HEK293T (cell line): ENCODE measurements around the gene IFFO2.

Experiments
- CTCF ChIA-PET: fragments of 350-600 bp; formaldehyde crosslinking; extraction: SDS; loops from one replicate; lab custom pipeline; 2021; ENCODE audit warnings: antibody characterized with exemption, inconsistent platforms; lab: Yijun Ruan, JAX
- POLR2A ChIA-PET: fragments of 350-600 bp; formaldehyde crosslinking; extraction: SDS; loops from one replicate; lab custom pipeline; 2020; ENCODE audit warnings: antibody characterized with exemption, inconsistent platforms; lab: Yijun Ruan, JAX
- DNase-seq: peaks from one replicate; pipeline ENCODE4 v3.0.0; 2012; ENCODE audit warnings: mixed read lengths; ENCODE audit errors: extremely low spot score
- ARNT ChIP-seq: fragments of 450-650 bp; IDR thresholded peaks from 2 replicates; pipeline ENCODE4 v1.6.1; 2017; ENCODE audit warnings: mild to moderate bottlenecking
- BHLHE40 ChIP-seq: fragments of 450-650 bp; IDR thresholded peaks from 2 replicates; pipeline ENCODE4 v1.6.1; 2016; ENCODE audit warnings: mild to moderate bottlenecking, moderate library complexity, borderline replicate concordance
- CTBP1 ChIP-seq: fragments of 450-650 bp; IDR thresholded peaks from 2 replicates; pipeline ENCODE4 v1.6.1; 2016; ENCODE audit warnings: borderline replicate concordance
- ELF4 ChIP-seq: fragments of 450-650 bp; IDR thresholded peaks from 2 replicates; pipeline ENCODE4 v1.6.1; 2017; ENCODE audit warnings: antibody characterized with exemption
- FOXA1 ChIP-seq: fragments of 450-650 bp; IDR thresholded peaks from 2 replicates; pipeline ENCODE4 v1.6.1; 2016; ENCODE audit warnings: mild to moderate bottlenecking
- FOXK2 ChIP-seq: fragments of 450-650 bp; IDR thresholded peaks from 2 replicates; pipeline ENCODE4 v1.6.1; 2016; ENCODE audit warnings: mild to moderate bottlenecking
- FOXM1 ChIP-seq: fragments of 450-650 bp; IDR thresholded peaks from 2 replicates; pipeline ENCODE4 v1.6.1; 2017; ENCODE audit warnings: mild to moderate bottlenecking, borderline replicate concordance
- HDGF ChIP-seq: fragments of 450-650 bp; IDR thresholded peaks from 2 replicates; pipeline ENCODE4 v1.6.1; 2017; ENCODE audit warnings: antibody characterized with exemption, borderline replicate concordance
- L3MBTL2 ChIP-seq: fragments of 450-650 bp; conservative IDR thresholded peaks from 2 replicates; pipeline ENCODE4 v1.6.1; 2016; ENCODE audit warnings: mild to moderate bottlenecking
- LEF1 ChIP-seq: fragments of 450-650 bp; IDR thresholded peaks from 2 replicates; pipeline ENCODE4 v1.6.1; 2017; ENCODE audit warnings: mild to moderate bottlenecking, borderline replicate concordance
- NFRKB ChIP-seq: fragments of 450-650 bp; IDR thresholded peaks from 2 replicates; pipeline ENCODE4 v1.6.1; 2016; ENCODE audit warnings: mild to moderate bottlenecking, moderate library complexity
- SP1 ChIP-seq: fragments of 450-650 bp; IDR thresholded peaks from 2 replicates; pipeline ENCODE4 v1.6.1; 2017
- SUZ12 ChIP-seq: fragments of 450-650 bp; IDR thresholded peaks from 2 replicates; pipeline ENCODE4 v1.6.1; 2016; ENCODE audit warnings: mild to moderate bottlenecking
- TARDBP ChIP-seq: fragments of 450-650 bp; IDR thresholded peaks from 2 replicates; pipeline ENCODE4 v1.6.1; 2016
- ZNF384 ChIP-seq: fragments of 450-650 bp; IDR thresholded peaks from 2 replicates; pipeline ENCODE4 v1.6.1; 2016
- TF ChIP-seq, protein P1 (sequence below): fragments of 450-650 bp; IDR thresholded peaks from 2 replicates; pipeline ENCODE4 v1.6.1; 2016

Gene IFFO2

GRCh38 chr1:18989176-18989799, 32.8 kb upstream of the IFFO2 start:
- DNase-seq, result no peak
- ChIA-PET CTCF (no interaction called here), POLR2A (no interaction called here)
- TF ChIP-seq SUZ12 (no peak), ZNF384 (no peak), SP1 (no peak), HDGF (no peak), LEF1 (no peak), FOXM1 (no peak), ELF4 (no peak), TARDBP (no peak), FOXK2 (no peak), BHLHE40 (no peak), ARNT (no peak), CTBP1 (no peak), L3MBTL2 (no peak), FOXA1 (no peak)
- TF ChIP-seq, protein P1, sequence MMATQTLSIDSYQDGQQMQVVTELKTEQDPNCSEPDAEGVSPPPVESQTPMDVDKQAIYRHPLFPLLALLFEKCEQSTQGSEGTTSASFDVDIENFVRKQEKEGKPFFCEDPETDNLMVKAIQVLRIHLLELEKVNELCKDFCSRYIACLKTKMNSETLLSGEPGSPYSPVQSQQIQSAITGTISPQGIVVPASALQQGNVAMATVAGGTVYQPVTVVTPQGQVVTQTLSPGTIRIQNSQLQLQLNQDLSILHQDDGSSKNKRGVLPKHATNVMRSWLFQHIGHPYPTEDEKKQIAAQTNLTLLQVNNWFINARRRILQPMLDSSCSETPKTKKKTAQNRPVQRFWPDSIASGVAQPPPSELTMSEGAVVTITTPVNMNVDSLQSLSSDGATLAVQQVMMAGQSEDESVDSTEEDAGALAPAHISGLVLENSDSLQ, result no peak

- ChIA-PET CTCF (no interaction called here), POLR2A (no interaction called here)
- DNase-seq, result no peak
- TF ChIP-seq ZNF384, result no peak
- no peak for TF ChIP-seq HDGF
- TF ChIP-seq ELF4, result no peak
- no peak for TF ChIP-seq SP1
- TF ChIP-seq L3MBTL2, result no peak
- TF ChIP-seq, protein P1, result no peak
- no peak for TF ChIP-seq TARDBP
- TF ChIP-seq CTBP1, result no peak
- TF ChIP-seq FOXA1, result no peak
These were observed 24.8 kb upstream of the IFFO2 start for GRCh38 chr1:18981242-18981641.

GRCh38 chr1:18978706-18979105, 22.2 kb upstream of the IFFO2 start:
- no peak for DNase-seq
- ChIA-PET CTCF (no interaction called here), POLR2A (no interaction called here)
- TF ChIP-seq SUZ12 (no peak), ZNF384 (no peak), FOXM1 (no peak), LEF1 (no peak), ELF4 (no peak), SP1 (no peak), FOXA1 (no peak)

- ChIA-PET POLR2A (no interaction called here), CTCF (no interaction called here)
- TF ChIP-seq, protein P1, result no peak
- no peak for TF ChIP-seq HDGF
- TF ChIP-seq FOXK2, result no peak
- no peak for TF ChIP-seq CTBP1
- TF ChIP-seq ZNF384, result no peak
- no peak for TF ChIP-seq ARNT
- no peak for TF ChIP-seq NFRKB
- TF ChIP-seq ELF4, result no peak
- TF ChIP-seq SP1, result no peak
- no peak for DNase-seq
These were observed 21.0 kb upstream of the IFFO2 start for GRCh38 chr1:18977428-18977827.

- no peak for DNase-seq
- ChIA-PET CTCF (no interaction called here), POLR2A (no interaction called here)
- no peak for TF ChIP-seq HDGF
- TF ChIP-seq ZNF384, result no peak
- TF ChIP-seq SP1, result no peak
- no peak for TF ChIP-seq FOXA1
- TF ChIP-seq FOXK2, result no peak
- TF ChIP-seq ARNT, result no peak
- TF ChIP-seq L3MBTL2, result no peak
- TF ChIP-seq LEF1, result no peak
- TF ChIP-seq CTBP1, result no peak
- TF ChIP-seq FOXM1, result no peak
- TF ChIP-seq NFRKB, result no peak
- no peak for TF ChIP-seq TARDBP
- no peak for TF ChIP-seq BHLHE40
- no peak for TF ChIP-seq SUZ12
- TF ChIP-seq, protein P1, result no peak
- no peak for TF ChIP-seq ELF4
These were observed 19.6 kb upstream of the IFFO2 start for GRCh38 chr1:18976096-18976495.

GRCh38 chr1:18974606-18975005, 18.1 kb upstream of the IFFO2 start:
- ChIA-PET CTCF (no interaction called here), POLR2A (no interaction called here)
- TF ChIP-seq FOXK2, result no peak
- TF ChIP-seq NFRKB, result no peak
- no peak for TF ChIP-seq SUZ12
- TF ChIP-seq LEF1, result no peak
- TF ChIP-seq HDGF, result no peak
- no peak for TF ChIP-seq BHLHE40
- TF ChIP-seq SP1, result no peak
- no peak for TF ChIP-seq FOXM1
- DNase-seq, result no peak
